H9 (cell line): ENCODE measurements around the gene ZNF791. TPM values are rescaled to one million over a fixed set of nuclear protein-coding genes. Genes with fewer than 3 reads are reported as not detected.

Source experiments
- DNase-seq: peaks from one replicate; pipeline ENCODE4 v3.0.0-alpha.2; 2017
- H2AFZ ChIP-seq: one replicate; pipeline ENCODE4 v1.6.1; 2013; ENCODE audit warnings: mild to moderate bottlenecking, low read length, control low read depth, moderate library complexity
- H2AK5ac ChIP-seq: 2 replicates; pipeline ENCODE4 v1.6.1; 2013; ENCODE audit warnings: low read length, control low read depth, mixed read lengths; ENCODE audit not compliant: insufficient read length
- H2BK120ac ChIP-seq: one replicate; pipeline ENCODE4 v1.6.1; 2013; ENCODE audit warnings: low read depth, mild to moderate bottlenecking, low read length, control low read depth, inconsistent platforms; ENCODE audit not compliant: poor library complexity, severe bottlenecking
- H2BK12ac ChIP-seq: 2 replicates; pipeline ENCODE4 v1.6.1; 2013; ENCODE audit warnings: low read length, control low read depth, mixed read lengths, low read depth; ENCODE audit not compliant: insufficient read length
- H2BK15ac ChIP-seq: 2 replicates; pipeline ENCODE4 v1.6.1; 2013; ENCODE audit warnings: low read depth, low read length, control low read depth
- H2BK20ac ChIP-seq: one replicate; pipeline ENCODE4 v1.6.1; 2013; ENCODE audit warnings: low read depth, mild to moderate bottlenecking, low read length, control low read depth, inconsistent platforms; ENCODE audit not compliant: poor library complexity, severe bottlenecking
- H2BK5ac ChIP-seq: 2 replicates; pipeline ENCODE4 v1.6.1; 2013; ENCODE audit warnings: low read length, control low read depth, mixed read lengths; ENCODE audit not compliant: insufficient read length
- H3K14ac ChIP-seq: 2 replicates; pipeline ENCODE4 v1.6.1; 2013; ENCODE audit warnings: low read length, control low read depth; ENCODE audit not compliant: insufficient read depth
- H3K18ac ChIP-seq: 2 replicates; pipeline ENCODE4 v1.6.1; 2013; ENCODE audit warnings: low read depth, mild to moderate bottlenecking, mixed read lengths, low read length, control low read depth; ENCODE audit not compliant: insufficient read length
- H3K23ac ChIP-seq: 2 replicates; pipeline ENCODE4 v1.6.1; 2013; ENCODE audit warnings: low read length, control low read depth, mixed read lengths, low read depth; ENCODE audit not compliant: insufficient read length
- H3K23me2 ChIP-seq: 2 replicates; pipeline ENCODE4 v1.6.1; 2013; ENCODE audit warnings: low read depth, mild to moderate bottlenecking, mixed read lengths, low read length, control low read depth; ENCODE audit not compliant: insufficient read length, poor library complexity, severe bottlenecking
- H3K27ac ChIP-seq: 2 replicates; pipeline ENCODE4 v1.5.1; 2013; ENCODE audit warnings: low read length, control low read depth, mixed read lengths, low read depth; ENCODE audit not compliant: insufficient read length
- H3K27me3 ChIP-seq: 2 replicates; pipeline ENCODE4 v1.6.1; 2013; ENCODE audit warnings: low read length, control low read depth, inconsistent platforms; ENCODE audit not compliant: insufficient read depth
- H3K4ac ChIP-seq: 2 replicates; pipeline ENCODE4 v1.6.1; 2013; ENCODE audit warnings: low read depth, mild to moderate bottlenecking, control low read depth, inconsistent platforms, low read length, moderate library complexity
- H3K4me1 ChIP-seq: 2 replicates; pipeline ENCODE4 v1.6.1; 2013; ENCODE audit warnings: low read length, control low read depth, inconsistent platforms; ENCODE audit not compliant: insufficient read depth
- H3K4me2 ChIP-seq: 2 replicates; pipeline ENCODE4 v1.6.1; 2013; ENCODE audit warnings: low read length, control low read depth, mixed read lengths; ENCODE audit not compliant: insufficient read length, insufficient read depth
- H3K56ac ChIP-seq: 2 replicates; pipeline ENCODE4 v1.6.1; 2013; ENCODE audit warnings: low read depth, mild to moderate bottlenecking, mixed read lengths, low read length, control low read depth; ENCODE audit not compliant: insufficient read length
- H3K79me1 ChIP-seq: 2 replicates; pipeline ENCODE4 v1.6.1; 2013; ENCODE audit warnings: low read depth, mild to moderate bottlenecking, moderate library complexity, low read length, control low read depth, inconsistent platforms; ENCODE audit not compliant: insufficient read depth, poor library complexity, severe bottlenecking
- H3K79me2 ChIP-seq: 2 replicates; pipeline ENCODE4 v1.6.1; 2013; ENCODE audit warnings: low read length, control low read depth, inconsistent platforms; ENCODE audit not compliant: insufficient read depth
- H3K9ac ChIP-seq: 2 replicates; pipeline ENCODE4 v1.6.1; 2013; ENCODE audit warnings: low read length, control low read depth, mixed read lengths; ENCODE audit not compliant: insufficient read length; ENCODE audit errors: extremely low read depth
- H3K9me3 ChIP-seq: one replicate; pipeline ENCODE4 v1.6.1; 2013; ENCODE audit warnings: low read depth, low read length, inconsistent platforms; ENCODE audit not compliant: control insufficient read depth
- H3T11ph ChIP-seq: one replicate; pipeline ENCODE4 v1.6.1; 2013; ENCODE audit warnings: mild to moderate bottlenecking, low read length, control low read depth, inconsistent platforms
- H4K20me1 ChIP-seq: one replicate; pipeline ENCODE4 v1.6.1; 2013; ENCODE audit not compliant: control insufficient read depth, insufficient read length, insufficient read depth
- H4K5ac ChIP-seq: 2 replicates; pipeline ENCODE4 v1.6.1; 2013; ENCODE audit warnings: low read depth, mild to moderate bottlenecking, mixed read lengths, low read length, control low read depth; ENCODE audit not compliant: insufficient read length
- H4K8ac ChIP-seq: replicated peaks from 2 replicates; pipeline ENCODE4 v1.6.1; 2013; ENCODE audit warnings: low read length, control low read depth, mixed read lengths, low read depth; ENCODE audit not compliant: insufficient read length
- H4K91ac ChIP-seq: 2 replicates; pipeline ENCODE4 v1.6.1; 2013; ENCODE audit warnings: low read depth, mild to moderate bottlenecking, moderate library complexity, mixed read lengths, low read length, control low read depth; ENCODE audit not compliant: insufficient read length
- H3K27ac Mint-ChIP-seq, 3 experiments: 2 replicates in 2 of 3; 3 replicates in 1 of 3; pipeline ENCODE4 v1.8.0; 2020 to 2021; ENCODE audit warnings: mixed read lengths in 3 of 3, mild to moderate bottlenecking in 1 of 3, moderate library complexity in 1 of 3
- H3K27me3 Mint-ChIP-seq: 2 replicates; pipeline ENCODE4 v1.8.0; 2021; ENCODE audit warnings: low read depth, mild to moderate bottlenecking, moderate library complexity, mixed read lengths
- H3K36me3 Mint-ChIP-seq, 3 experiments: 2 replicates in 2 of 3; 3 replicates in 1 of 3; pipeline ENCODE4 v1.8.0; 2020 to 2021; ENCODE audit warnings: low read depth in 3 of 3, mixed read lengths in 3 of 3; ENCODE audit not compliant: insufficient read depth in 1 of 3
- H3K4me1 Mint-ChIP-seq, 2 experiments: 2 replicates each; pipeline ENCODE4 v1.8.0; 2020; ENCODE audit warnings: mixed read lengths in 2 of 2
- H3K4me3 Mint-ChIP-seq, 2 experiments: 2 replicates in 1 of 2; 3 replicates in 1 of 2; pipeline ENCODE4 v1.8.0; 2020 to 2021; ENCODE audit warnings: mild to moderate bottlenecking in 2 of 2, mixed read lengths in 2 of 2, moderate library complexity in 1 of 2
- H3K9me3 Mint-ChIP-seq, 2 experiments: 2 replicates in 1 of 2; 3 replicates in 1 of 2; pipeline ENCODE4 v1.8.0; 2020; ENCODE audit warnings: mild to moderate bottlenecking in 2 of 2, mixed read lengths in 2 of 2, moderate library complexity in 1 of 2
- WGBS: extraction: QIAGEN DNeasy Blood & Tissue Kit; methylation state at CpG from one replicate; pipeline ENCODE4 v1.1.7; 2013; ENCODE audit warnings: missing lambda C conversion rate, low lambda C conversion rate, mixed read lengths; ENCODE audit not compliant: insufficient read length; ENCODE audit errors: extremely low coverage; 5-methylcytosine and 5-hydroxymethylcytosine counted together
- total RNA-seq: library from RNA; stranded (reverse); gene quantifications from 2 replicates; pipeline ENCODE4 v1.2.1, GENCODE V29; 2021
- TF ChIP-seq, protein P1 (sequence below): fragments of 200-600 bp; sonication (generic); conservative IDR thresholded peaks from 3 replicates; pipeline ENCODE4 v1.8.0; 2021; ENCODE audit warnings: antibody characterized with exemption, mild to moderate bottlenecking

The ZNF791 gene
- total RNA-seq, 1 experiment from 2014 or later: 20.2 TPM

DNA sequence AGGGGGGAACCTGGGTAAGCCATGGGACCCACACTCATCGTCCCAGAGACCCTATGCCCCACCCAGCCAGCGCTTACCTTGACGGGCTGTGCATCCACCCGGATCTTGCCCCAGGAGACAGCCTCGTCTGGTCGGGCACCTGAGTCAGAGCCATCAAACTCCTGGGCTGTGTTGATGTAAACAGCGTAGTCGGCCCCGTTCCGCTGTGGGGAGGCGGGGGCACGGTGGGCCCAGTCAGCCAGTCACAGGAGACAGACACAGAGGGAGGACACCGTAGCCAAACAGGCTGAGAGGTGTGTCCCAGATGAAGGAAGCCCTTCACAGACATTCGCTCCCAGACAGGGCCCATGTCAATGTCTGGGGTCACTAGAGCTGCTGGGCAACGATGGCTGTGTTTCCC lies 65.2 kb downstream of the ZNF791 start:
- no peak overlapping the region for H3K23ac ChIP-seq
- no peak overlapping the region for H2AFZ ChIP-seq
- no peaks in the 10 kb centered on the region for H3K79me1 ChIP-seq
- H2BK15ac ChIP-seq: no peak overlapping the region
- Mint-ChIP-seq H3K9me3 (peaks cover 0 to 1% of the 10 kb centered on the region in 2 experiments; a peak in 1 of 5 replicates), H3K4me1 (peaks cover 1 to 13% of the 10 kb centered on the region in 2 experiments; a peak in 3 of 4 replicates), H3K36me3 (peaks cover 39 to 83% (median 73%) of the 10 kb centered on the region in 3 experiments), H3K4me3 (no peak overlapping the region), H3K27ac (no peak overlapping the region), H3K27me3 (no peaks in the 10 kb centered on the region)
- no peak overlapping the region for H2AK5ac ChIP-seq
- H3K18ac ChIP-seq: no peak overlapping the region
- no peaks in the 10 kb centered on the region for H3K23me2 ChIP-seq
- H4K8ac ChIP-seq: no peak overlapping the region
- no peak for DNase-seq
- H3K14ac ChIP-seq: no peak overlapping the region
- H3K9ac ChIP-seq: no peak overlapping the region
- H2BK12ac ChIP-seq: no peak overlapping the region
- H2BK5ac ChIP-seq: no peak overlapping the region
- H3K4me2 ChIP-seq: no peak overlapping the region
- WGBS: no CpG with 5 or more reads among the region's 15 CpGs
- H3K79me2 ChIP-seq: no peaks in the 10 kb centered on the region
- no peak overlapping the region for H3T11ph ChIP-seq
- H2BK20ac ChIP-seq: no peak overlapping the region
- H3K27me3 ChIP-seq: no peaks in the 10 kb centered on the region
- H2BK120ac ChIP-seq: no peak overlapping the region
- no peaks in the 10 kb centered on the region for H4K20me1 ChIP-seq
- TF ChIP-seq, protein P1, sequence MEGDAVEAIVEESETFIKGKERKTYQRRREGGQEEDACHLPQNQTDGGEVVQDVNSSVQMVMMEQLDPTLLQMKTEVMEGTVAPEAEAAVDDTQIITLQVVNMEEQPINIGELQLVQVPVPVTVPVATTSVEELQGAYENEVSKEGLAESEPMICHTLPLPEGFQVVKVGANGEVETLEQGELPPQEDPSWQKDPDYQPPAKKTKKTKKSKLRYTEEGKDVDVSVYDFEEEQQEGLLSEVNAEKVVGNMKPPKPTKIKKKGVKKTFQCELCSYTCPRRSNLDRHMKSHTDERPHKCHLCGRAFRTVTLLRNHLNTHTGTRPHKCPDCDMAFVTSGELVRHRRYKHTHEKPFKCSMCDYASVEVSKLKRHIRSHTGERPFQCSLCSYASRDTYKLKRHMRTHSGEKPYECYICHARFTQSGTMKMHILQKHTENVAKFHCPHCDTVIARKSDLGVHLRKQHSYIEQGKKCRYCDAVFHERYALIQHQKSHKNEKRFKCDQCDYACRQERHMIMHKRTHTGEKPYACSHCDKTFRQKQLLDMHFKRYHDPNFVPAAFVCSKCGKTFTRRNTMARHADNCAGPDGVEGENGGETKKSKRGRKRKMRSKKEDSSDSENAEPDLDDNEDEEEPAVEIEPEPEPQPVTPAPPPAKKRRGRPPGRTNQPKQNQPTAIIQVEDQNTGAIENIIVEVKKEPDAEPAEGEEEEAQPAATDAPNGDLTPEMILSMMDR: no peak
- H3K56ac ChIP-seq: no peak overlapping the region
- no peak overlapping the region for H3K4ac ChIP-seq
- no peak overlapping the region for H4K5ac ChIP-seq
- no peaks in the 10 kb centered on the region for H3K9me3 ChIP-seq
- no peak overlapping the region for H4K91ac ChIP-seq
- H3K27ac ChIP-seq: no peak overlapping the region
- H3K4me1 ChIP-seq: no peaks in the 10 kb centered on the region
